ENCODE measurements around the gene ANKMY2.
"Not testable (repeated sequence)": the region's sequence is repeated elsewhere in the genome, so short reads cannot be mapped to it uniquely, and the experiment has no call there.

The ANKMY2 gene

DNA sequence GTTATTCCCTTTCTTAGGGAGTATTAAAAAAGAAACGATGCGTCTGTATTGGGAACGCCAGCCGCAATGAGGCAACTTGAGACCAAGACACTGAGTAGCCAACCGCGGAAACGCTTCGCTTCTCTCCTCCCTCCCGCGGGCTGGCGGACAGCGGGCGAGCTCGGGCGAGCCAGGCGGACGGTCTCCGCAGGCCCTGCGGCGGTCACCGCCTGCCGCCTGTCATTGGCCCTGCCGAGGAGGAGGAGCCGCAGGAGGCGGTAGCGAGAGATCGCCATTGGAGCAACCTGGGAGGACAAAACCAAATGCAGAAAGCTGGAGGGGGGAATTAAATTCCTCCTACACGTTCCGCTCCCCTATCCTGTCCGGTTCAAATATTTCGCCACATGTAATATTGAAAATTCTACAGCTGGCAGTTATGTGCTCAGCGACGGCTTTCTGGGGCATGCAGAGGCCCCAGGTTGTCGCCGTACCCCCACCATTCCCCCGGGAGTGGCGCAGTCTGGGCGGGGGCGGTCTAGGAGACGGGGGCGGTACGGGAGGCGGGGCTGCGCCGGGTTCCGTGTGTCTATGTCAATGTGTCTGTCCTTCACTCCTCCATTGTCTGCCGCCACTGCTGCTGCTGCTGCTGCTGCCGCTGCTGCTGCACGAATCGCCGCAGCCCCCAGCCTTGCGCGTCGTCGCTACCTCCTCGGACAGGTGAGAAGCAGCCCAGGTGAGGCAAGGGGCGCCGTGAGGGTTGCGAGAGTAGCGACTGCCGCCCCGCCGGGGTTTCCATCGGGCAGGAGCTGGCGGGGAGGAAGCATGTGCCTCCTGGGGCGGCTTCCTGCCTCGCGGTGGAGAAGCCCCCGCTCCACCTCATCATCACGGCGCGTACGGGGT is at the start of gene ANKMY2, which contains the start of gene BZW2:
ANKMY2 (minus strand) TSS at position 162 of the 879 bp plus-strand sequence. CDS start 181 bp downstream, outside the sequence.
BZW2 (plus strand) TSS at position 589 of the 879 bp plus-strand sequence. CDS start 19,263 bp downstream, outside the sequence.
- peak within 1 kb of the TSS; percentile 77 for H3K4me3 ChIP-seq (ENCODE audit: low read depth, low read length)
- peak; percentile 89 for DNase-seq (ENCODE audit: low read depth)

DNA sequence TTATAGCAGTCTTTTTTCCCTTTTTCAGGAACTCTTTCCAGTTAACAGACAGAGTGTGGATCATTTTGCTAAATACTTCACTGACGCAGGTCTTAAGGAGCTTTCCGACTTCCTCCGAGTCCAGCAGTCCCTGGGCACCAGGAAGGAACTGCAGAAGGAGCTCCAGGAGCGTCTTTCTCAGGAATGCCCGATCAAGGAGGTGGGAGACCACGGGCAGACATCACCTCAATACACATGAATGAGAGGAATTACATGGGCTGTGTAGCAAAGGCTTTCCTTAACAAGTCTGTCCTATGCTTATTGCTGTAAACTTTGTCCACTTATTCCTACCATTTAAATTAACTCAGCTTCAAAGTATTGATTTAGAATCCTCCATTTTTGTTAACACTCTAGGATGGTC is 49.3 kb upstream of the ANKMY2 start:
- DNase-seq (ENCODE audit: low read depth), result no peak
- no peak overlapping the region for H3K4me3 ChIP-seq (ENCODE audit: low read depth, low read length)

DNA sequence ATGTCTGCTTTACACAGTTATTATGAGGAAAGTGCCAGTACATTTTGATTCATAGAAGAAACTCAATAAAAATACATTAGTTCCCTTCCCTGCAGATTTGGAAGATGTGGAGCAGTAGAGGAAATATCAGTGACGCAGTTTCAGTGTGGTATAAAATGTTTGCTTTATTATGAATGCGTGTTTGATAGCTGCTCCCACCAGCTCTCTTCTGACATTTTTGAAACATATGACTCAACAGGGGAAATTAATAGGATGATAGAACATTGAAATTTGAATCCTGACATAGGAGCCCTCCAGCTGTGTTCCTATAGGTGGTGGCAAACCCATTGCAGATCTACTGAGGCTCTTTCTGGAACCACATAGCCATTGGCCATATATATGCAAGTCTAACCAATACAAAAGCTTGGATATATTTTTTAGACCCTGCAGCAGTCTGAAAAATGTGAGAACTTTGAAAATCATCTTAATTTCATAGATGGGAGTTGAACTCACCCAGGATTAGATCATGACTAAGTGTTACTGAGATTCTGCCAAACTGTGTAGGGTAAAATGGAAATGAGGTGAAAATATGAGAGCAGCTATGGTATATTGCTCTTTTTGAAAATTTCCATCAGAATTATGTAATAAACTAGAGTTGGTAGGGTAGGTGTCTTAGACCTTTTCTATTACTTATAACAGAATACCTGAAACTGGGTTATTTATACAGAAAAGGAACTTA is 48.2 kb upstream of the ANKMY2 start:
- no peak overlapping the region for H3K4me3 ChIP-seq (ENCODE audit: low read depth, low read length)
- no peak for DNase-seq (ENCODE audit: low read depth)

DNA sequence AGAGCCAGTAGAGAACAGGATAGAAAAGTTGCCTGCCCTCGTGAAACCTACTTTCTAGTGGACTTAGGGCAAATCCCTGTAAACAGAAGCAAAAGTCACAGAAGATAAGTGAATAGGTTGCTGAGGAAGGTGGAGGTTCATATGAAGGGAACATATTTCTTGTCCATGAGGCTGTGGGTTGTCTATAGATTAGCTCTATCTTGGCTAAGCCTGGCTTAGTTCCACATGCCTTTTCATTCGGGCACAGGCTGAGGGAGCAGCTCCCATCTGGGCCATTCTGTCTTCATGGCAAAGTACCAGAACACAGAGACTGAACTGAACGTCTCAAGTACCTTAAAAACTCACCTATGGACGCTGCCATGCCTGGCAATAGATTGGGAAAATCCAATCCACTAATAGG is 45.7 kb upstream of the ANKMY2 start:
- no peak for DNase-seq (ENCODE audit: low read depth)
- H3K4me3 ChIP-seq (ENCODE audit: low read depth, low read length), result no peak overlapping the region

- H3K4me3 ChIP-seq (ENCODE audit: low read depth, low read length), result no peak overlapping the region
- DNase-seq (ENCODE audit: low read depth), result no peak
Observed at GRCh38 chr7:16688249-16688648, 42.7 kb upstream of the ANKMY2 start.

GRCh38 chr7:16685535-16685934 is 40.0 kb upstream of the ANKMY2 start:
- no peak for DNase-seq (ENCODE audit: low read depth)

GRCh38 chr7:16684935-16685334 is 39.4 kb upstream of the ANKMY2 start:
- no peak overlapping the region for H3K4me3 ChIP-seq (ENCODE audit: low read depth, low read length)
- DNase-seq (ENCODE audit: low read depth), result no peak

More at GRCh38 chr7:16685535-16685934, 40.0 kb upstream of the ANKMY2 start:
- H3K4me3 ChIP-seq (ENCODE audit: low read depth, low read length), result no peak overlapping the region

DNA sequence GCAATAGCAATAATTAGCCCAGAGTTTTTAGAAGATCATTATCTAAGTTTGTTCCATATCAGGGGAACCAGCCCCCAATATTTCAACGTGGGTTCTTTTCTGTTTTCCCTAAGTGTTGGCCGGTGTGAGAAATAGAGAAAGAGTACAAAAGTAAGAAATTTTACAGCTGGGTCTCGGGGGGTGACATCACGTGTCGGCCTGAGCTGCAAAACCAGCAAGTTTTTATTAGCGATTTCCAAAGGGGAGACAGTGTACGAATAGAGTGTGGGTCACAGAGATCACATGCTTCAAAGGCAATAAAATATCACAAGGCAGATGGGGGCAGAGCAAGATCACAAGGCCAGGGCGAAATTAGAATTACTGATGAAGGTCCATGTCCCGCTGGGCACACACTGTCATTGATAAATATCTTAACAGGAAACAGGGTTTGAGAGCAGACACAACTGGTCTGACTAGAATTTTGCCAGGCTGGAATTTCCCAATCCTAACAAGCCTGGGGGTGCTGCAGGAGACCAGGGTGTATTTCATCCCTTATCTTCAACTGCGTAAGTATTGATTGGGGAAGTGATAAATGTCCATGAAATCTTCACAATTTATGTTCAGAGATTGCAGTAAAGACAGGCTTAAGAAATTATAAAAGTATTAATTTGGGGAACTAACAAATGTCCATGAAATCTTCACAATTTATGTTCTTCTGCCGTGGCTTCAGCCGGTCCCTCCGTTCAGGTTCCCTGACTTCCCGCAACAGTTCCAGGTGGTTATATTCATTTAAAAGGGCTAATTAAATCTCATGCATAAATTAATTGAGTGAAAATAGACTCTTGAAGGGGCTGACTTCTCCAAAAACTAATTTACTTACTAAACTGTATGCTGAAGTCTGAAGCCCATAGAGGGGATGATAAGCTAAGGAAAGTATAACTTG is 33.4 kb upstream of the ANKMY2 start:
- DNase-seq (ENCODE audit: low read depth); H3K4me3 ChIP-seq (ENCODE audit: low read depth, low read length): not testable (repeated sequence)

DNA sequence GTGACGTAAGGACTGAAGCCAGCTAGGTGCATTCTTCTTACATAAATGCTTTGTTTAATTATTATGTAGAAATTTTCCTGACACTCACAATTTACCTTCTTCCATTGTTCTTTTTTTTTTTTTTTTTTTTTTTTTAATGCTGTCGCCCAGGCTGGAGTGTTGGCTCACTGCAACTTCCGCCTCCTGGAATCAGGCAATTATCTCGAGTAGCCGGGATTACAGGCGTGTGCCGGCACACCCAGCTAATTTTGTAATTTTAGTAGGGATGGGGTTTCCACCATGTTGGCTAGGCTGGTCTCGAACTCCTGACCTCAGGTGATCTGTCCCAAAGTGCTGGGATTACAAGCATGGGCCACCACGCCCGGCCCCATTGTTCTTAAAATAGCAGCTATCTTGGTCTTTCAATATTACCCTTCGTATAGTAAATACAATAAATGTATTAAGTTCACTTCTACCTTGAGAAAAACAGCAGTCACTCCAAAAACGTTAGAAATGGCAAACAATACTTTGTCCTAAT is 32.5 kb upstream of the ANKMY2 start:
- H3K4me3 ChIP-seq (ENCODE audit: low read depth, low read length), result no peak overlapping the region
- DNase-seq (ENCODE audit: low read depth), result no peak

- DNase-seq (ENCODE audit: low read depth), result no peak
- H3K4me3 ChIP-seq (ENCODE audit: low read depth, low read length), result no peak overlapping the region
Observed at GRCh38 chr7:16675277-16675676, 29.7 kb upstream of the ANKMY2 start.

DNA sequence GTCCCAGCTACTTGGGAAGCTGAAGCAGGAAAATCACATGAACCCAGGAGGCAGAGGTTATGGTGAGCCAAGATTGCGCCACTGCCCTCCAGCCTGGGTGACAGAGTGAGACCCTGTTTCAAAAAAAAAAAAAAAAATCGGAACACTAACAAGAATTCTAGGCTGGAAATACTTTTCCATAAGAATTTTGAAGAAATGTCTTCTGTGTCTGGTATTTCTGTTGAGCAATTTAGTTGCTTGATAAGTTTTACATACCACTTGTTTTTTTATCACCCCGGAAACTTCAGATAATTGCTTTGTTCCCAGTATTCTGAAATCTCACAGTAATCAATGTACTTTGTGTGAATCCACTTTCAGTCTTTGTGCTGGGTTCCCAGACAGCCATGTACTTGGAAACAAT is 26.3 kb upstream of the ANKMY2 start:
- H3K4me3 ChIP-seq (ENCODE audit: low read depth, low read length), result no peak overlapping the region
- DNase-seq (ENCODE audit: low read depth), result no peak

- H3K4me3 ChIP-seq (ENCODE audit: low read depth, low read length), result no peak overlapping the region
- no peak for DNase-seq (ENCODE audit: low read depth)
Observed at GRCh38 chr7:16670731-16671344, 25.3 kb upstream of the ANKMY2 start.

DNA sequence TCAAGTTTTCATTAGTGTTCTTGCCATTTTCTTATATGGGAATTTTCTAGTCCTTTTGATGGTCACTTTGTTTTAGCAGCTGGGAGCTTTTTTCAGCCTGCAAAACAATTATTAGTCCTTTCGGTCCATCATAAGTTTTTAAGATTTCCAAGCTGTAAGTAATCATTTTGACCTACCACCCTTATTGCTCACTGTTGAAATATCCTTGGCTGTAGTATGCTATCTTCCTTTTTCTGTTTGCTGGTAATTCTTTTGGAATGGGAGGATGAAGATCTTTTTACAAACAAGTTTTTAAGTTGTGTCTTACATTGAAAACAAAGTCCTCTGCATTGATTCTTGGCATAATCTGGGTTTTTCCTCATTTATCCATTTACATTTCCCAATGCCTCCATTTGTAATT is 24.5 kb upstream of the ANKMY2 start:
- no peak for DNase-seq (ENCODE audit: low read depth)
- H3K4me3 ChIP-seq (ENCODE audit: low read depth, low read length), result no peak overlapping the region

GRCh38 chr7:16669581-16669980 is 24.0 kb upstream of the ANKMY2 start:
- no peak for DNase-seq (ENCODE audit: low read depth)
- H3K4me3 ChIP-seq (ENCODE audit: low read depth, low read length), result no peak overlapping the region

DNA sequence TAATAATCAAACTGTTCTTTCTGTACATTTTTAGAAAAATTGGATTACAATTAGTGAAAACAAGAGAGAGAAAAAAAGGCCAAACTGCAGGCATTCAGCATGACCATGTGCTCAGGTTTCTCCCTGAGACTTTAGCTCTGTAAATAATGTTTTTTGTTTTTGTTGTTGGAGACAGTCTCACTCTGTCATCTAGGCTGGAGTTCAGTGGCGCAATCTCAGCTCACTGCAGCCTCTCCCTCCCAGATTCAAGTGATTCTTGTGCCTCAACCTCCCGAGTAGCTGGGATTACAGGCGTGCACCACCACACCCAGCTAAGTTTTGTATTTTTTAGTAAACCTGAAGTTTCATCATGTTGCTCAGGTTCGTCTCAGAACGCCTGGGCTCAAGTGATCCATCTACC is 23.4 kb upstream of the ANKMY2 start:
- H3K4me3 ChIP-seq (ENCODE audit: low read depth, low read length), result no peak overlapping the region
- no peak for DNase-seq (ENCODE audit: low read depth)

GRCh38 chr7:16668049-16668858 is 22.7 kb upstream of the ANKMY2 start:
- H3K4me3 ChIP-seq (ENCODE audit: low read depth, low read length), result no peak overlapping the region
- peak; percentile 99 for DNase-seq (ENCODE audit: low read depth)

DNA sequence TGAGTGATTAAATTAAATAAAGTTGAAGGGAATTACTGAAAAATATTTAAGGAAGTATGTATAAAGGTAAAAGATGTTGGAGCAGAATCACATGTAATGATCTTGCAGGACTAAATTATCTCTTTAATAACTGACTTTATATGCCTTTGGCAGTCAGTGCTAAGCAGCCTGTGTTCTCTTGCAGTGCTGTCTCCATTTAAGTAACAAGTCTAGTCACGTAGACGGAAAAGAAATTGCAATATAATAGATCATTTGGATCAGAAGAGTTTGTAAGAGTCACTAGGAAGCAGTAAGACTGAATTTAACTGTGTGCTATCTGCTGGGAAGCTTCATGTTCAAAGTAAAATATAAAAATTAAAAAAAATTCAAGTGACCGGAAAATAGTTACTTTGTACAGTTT is 21.8 kb upstream of the ANKMY2 start:
- no peak for DNase-seq (ENCODE audit: low read depth)
- H3K4me3 ChIP-seq (ENCODE audit: low read depth, low read length), result no peak overlapping the region

DNA sequence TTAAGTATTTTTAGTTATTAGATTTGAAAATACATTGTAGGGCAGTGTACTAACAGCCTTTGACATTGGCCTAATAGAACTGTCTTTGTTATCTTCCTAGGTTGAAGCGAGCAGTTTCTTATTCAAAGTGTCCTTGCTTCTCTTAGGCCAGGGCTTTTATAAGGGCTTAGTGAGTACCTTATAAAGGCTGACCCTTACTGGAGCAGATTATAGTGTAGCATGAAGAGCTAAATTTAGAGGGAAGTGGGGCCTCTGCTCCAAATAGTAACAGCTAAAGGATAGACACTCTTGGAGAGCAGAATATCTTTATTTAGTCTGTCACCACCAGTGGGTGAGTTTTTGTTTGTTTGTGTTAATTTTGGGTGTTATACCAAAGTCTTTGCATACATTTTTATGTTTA is 16.4 kb upstream of the ANKMY2 start:
- DNase-seq (ENCODE audit: low read depth), result no peak
- no peak overlapping the region for H3K4me3 ChIP-seq (ENCODE audit: low read depth, low read length)

All from skeletal muscle cell (primary cell).